C4-2B (cell line): ENCODE measurements around the gene FBXW5.

ENCODE experiments used
- H3K27ac ChIP-seq: fragments of 450-650 bp; 2 replicates; pipeline ENCODE4 v1.5.1; 2017
- CTCF ChIP-seq: fragments of 450-650 bp; conservative IDR thresholded peaks from 2 replicates; pipeline ENCODE4 v1.5.1; 2017; ENCODE audit warnings: mild to moderate bottlenecking
- ZFX ChIP-seq: fragments of 450-650 bp; IDR thresholded peaks from 2 replicates; pipeline ENCODE4 v1.6.1; 2017

Gene FBXW5

GRCh38 chr9:136985027-136985602, 40.6 kb upstream of the FBXW5 start:
- H3K27ac ChIP-seq: no peak overlapping the region
- TF ChIP-seq ZFX: no peak
- TF ChIP-seq CTCF: no peak

DNA sequence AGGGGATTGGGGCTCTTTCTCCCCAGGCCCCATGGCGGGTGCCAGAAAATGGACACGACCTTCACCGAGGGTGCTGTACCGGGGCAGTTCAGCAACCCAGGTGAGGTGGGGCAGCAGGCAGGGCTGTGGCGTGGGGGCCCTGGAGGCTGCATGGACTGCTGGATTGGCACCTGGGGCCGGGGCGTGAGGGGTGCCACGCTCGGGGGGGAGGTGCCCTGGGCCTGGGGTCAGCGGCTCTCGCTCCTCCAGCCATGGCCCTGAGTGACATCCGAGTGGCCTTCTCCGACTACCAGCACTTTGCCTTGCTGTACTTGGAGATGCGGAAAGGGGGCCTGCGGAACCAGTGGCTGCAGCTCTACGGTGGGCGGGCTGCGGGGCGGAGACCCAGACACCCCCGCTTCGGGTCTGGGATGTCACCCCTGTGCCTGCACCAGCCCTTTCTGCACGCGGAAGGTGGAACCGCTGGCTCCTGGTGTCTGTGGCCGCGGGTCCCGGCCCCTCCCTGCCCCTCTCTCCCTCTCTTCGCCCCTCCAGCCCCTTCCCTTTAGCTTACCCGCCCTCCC, 40.0 kb upstream of the FBXW5 start:
- no peak for TF ChIP-seq ZFX
- no peak overlapping the region for H3K27ac ChIP-seq

- no peak for TF ChIP-seq ZFX
- no peak for TF ChIP-seq CTCF
- H3K27ac ChIP-seq: no peak overlapping the region
Measured at GRCh38 chr9:136983656-136984314, 39.2 kb upstream of the FBXW5 start.

DNA sequence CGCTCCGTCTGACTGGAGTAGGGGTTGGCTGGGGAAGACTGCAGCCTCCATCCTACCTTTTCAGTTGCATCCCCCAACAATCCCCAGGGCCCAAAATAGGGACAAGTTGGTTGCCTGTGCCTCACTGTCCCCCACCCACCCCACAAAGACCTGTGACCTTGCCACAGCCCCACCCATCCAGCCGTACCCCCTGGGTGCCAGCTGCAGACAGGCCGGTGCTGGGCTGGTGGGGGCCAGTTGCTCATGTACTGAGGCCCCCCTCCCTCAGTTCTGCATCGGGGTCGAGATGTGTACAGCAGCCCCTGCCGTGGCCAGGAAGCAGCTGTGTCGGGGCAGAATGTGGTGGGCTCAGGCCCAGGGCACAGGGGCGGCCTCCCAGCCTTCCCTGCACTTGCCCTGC, 38.6 kb upstream of the FBXW5 start:
- no peak overlapping the region for H3K27ac ChIP-seq
- TF ChIP-seq CTCF: no peak
- no peak for TF ChIP-seq ZFX

GRCh38 chr9:136982232-136983051, 37.9 kb upstream of the FBXW5 start, which contains the start of gene LCNL1:
Gene LCNL1 (plus strand): TSS chr9:136982993. CDS start chr9:136983587, 594 bp downstream.
- TF ChIP-seq ZFX (no peak), CTCF (no peak)
- no peak within 1 kb of the TSS for H3K27ac ChIP-seq

DNA sequence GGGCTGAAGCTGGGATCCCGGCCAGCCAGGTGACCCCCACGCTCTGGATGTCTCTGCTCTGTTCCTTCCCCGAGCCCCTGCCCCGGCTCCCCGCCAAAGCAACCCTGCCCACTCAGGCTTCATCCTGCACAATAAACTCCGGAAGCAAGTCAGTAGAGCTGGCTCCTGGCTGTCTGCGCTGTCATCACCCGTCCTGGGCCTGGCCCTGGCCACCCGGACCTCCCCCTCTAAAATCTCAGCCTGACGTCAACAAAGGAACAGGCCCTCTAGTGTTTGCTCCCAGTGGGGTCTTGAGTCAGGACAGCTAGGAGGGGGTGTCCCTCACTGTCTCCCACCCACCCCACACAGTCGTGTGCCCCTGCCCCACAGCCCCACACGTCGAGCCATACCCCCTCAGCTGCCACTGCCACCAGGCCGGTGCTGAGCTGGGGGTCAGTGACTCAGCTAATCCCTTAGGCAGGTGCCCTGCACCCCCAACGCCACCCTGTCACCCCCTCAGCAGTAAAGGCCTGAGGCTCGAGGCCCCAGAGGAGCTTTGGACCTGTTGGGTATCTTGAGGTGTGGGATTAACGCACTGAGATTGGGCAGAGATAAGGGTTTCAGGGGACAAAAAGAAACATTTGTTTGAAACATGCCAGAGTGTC, 37.2 kb upstream of the FBXW5 start:
- TF ChIP-seq ZFX (no peak), CTCF (no peak)
- H3K27ac ChIP-seq: no peak overlapping the region

GRCh38 chr9:136980669-136981478, 36.3 kb upstream of the FBXW5 start:
- no peak overlapping the region for H3K27ac ChIP-seq
- TF ChIP-seq ZFX (no peak), CTCF (no peak)
